ENCODE measurements around the gene CRHR1.

DNA sequence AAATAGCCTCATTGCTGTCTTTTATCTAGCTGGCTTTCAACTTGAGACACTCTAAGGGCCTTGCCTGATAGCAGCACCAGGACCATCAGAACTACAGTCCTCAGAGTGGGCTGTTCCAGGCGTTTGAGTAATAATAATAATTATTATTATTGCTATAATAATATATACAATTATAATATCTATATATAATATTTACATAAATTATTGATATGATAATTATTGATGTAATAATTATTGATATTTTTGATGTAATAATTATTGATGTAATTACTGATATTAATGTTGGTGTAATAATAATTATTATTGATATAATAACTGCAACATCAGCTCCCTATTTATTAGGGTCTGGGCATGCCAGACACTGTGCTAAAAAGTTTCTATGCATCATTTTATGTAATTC is 25.6 kb upstream of the CRHR1 start:
- TF ChIP-seq CEBPB (IDR thresholded peaks at IDR 0.05; ENCODE audit: low read depth, low read length) (no peak), MXI1 (IDR thresholded peaks at IDR 0.05; ENCODE audit: borderline replicate concordance, low read depth, low read length) (no peak), POLR2A (IDR thresholded peaks at IDR 0.05; ENCODE audit: low read depth, low read length) (no peak), RAD21 (IDR thresholded peaks at IDR 0.05; ENCODE audit: low read length) (no peak), MAFK (IDR thresholded peaks at IDR 0.05; ENCODE audit: low read depth, low read length) (no peak), SMC3 (IDR thresholded peaks at IDR 0.05; ENCODE audit: low read depth, low read length) (no peak), MAZ (IDR thresholded peaks at IDR 0.05; ENCODE audit: borderline replicate concordance, low read depth, low read length) (no peak)
- TF ChIP-seq, protein P1, sequence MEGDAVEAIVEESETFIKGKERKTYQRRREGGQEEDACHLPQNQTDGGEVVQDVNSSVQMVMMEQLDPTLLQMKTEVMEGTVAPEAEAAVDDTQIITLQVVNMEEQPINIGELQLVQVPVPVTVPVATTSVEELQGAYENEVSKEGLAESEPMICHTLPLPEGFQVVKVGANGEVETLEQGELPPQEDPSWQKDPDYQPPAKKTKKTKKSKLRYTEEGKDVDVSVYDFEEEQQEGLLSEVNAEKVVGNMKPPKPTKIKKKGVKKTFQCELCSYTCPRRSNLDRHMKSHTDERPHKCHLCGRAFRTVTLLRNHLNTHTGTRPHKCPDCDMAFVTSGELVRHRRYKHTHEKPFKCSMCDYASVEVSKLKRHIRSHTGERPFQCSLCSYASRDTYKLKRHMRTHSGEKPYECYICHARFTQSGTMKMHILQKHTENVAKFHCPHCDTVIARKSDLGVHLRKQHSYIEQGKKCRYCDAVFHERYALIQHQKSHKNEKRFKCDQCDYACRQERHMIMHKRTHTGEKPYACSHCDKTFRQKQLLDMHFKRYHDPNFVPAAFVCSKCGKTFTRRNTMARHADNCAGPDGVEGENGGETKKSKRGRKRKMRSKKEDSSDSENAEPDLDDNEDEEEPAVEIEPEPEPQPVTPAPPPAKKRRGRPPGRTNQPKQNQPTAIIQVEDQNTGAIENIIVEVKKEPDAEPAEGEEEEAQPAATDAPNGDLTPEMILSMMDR (conservative IDR thresholded peaks at IDR 0.05; ENCODE audit: low read depth, low read length): no peak
- TF ChIP-seq, protein P2, sequence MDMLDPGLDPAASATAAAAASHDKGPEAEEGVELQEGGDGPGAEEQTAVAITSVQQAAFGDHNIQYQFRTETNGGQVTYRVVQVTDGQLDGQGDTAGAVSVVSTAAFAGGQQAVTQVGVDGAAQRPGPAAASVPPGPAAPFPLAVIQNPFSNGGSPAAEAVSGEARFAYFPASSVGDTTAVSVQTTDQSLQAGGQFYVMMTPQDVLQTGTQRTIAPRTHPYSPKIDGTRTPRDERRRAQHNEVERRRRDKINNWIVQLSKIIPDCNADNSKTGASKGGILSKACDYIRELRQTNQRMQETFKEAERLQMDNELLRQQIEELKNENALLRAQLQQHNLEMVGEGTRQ (IDR thresholded peaks at IDR 0.05; ENCODE audit: low read depth, low read length): no peak
